DOHH2 (cell line): Measurements from ENCODE around the gene CNTNAP2.

ENCODE experiments used
- CTCF ChIP-seq: fragments of 200-600 bp; sonication (generic); IDR thresholded peaks from one replicate; pipeline ENCODE4 v1.5.1; 2014; ENCODE audit warnings: antibody characterized with exemption, mild to moderate bottlenecking, low read depth, low read length; ENCODE audit not compliant: poor library complexity, severe bottlenecking
- EZH2phosphoT487 ChIP-seq: fragments of 200-600 bp; sonication (generic); IDR thresholded peaks from 2 replicates; pipeline ENCODE4 v1.6.1; 2017; ENCODE audit warnings: borderline replicate concordance, mild to moderate bottlenecking, antibody characterized with exemption, low read length, moderate library complexity, mixed read lengths

- TF ChIP-seq EZH2phosphoT487 (no peak), CTCF (no peak)
Measured at GRCh38 chr7:148210804-148211325, 2094.3 kb downstream of the CNTNAP2 start.
